Stimulated activated CD4-positive, alpha-beta T cell treated with anti-CD3 and anti-CD28 coated beads, Interleukin-12 subunit alpha, Interleukin-12 subunit beta, amount 100 ng/mL, for 48 hours (primary cell): Measurements from ENCODE around the gene TRIM9.
"Not testable (repeated sequence)": the region's sequence is repeated elsewhere in the genome, so short reads cannot be mapped to it uniquely, and the experiment has no call there.

Experiments used
- DNase-seq, 3 donors: peaks; one replicate each; pipeline ENCODE4 v3.0.0-alpha.2; 2020; ENCODE audit warnings: low read depth in 2 of 3, low spot score in 1 of 3

The TRIM9 gene

DNA sequence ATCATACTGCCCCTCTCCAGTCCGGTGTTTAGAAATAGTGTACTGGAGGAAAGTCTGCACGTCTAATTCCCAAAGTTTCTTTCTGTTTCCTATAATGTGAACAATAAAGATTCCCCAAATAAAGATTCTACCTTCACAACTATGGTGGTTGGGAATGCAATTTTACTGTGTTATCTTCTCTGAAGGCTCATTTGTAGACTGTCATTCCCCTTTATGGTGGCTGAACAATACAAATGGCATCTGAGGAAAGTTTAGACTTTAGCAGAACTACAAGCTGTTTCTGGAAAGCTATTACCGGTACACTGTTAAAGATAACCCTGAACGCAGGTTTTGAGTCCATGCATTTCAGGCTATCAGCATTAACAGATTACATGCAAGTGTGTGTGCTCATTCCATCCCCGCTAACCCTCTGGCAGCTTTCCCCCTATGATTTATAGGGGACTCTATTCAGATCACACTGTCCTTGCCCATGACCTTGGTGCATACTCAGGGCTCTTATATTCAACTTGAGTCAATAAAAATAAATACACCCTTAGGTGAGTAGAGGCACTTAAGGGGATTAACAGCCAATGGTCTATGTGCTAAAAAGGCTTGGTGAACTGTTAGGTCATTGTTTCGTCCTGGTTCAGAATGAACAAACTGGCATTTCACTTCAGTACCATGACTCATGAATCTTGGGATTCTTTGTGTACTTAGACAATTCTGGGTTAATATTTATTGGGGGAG, 89.9 kb downstream of the TRIM9 start:
- DNase-seq, result no peak

DNA sequence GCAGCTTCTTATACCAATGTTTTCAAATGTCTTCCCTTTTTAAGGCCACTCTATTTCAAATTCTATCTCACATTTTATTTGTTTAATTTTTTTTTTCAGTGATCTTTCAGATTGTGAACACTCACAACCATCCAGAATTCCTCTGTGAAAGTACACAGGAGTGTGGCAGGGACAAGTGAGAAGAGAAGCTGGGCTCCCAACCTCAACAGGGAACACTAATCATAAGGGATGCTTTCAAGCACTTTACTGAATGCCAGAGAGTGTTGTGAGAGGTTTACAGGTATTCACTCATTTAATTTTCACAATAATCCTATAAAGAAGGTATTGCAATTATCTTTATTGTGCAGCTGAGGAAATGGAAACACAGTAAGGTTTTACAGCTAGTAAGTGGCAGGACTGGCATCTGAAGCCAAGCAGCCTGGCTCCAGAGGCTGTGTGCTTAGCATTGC, 90.5 kb downstream of the TRIM9 start:
- DNase-seq, result no peak

DNA sequence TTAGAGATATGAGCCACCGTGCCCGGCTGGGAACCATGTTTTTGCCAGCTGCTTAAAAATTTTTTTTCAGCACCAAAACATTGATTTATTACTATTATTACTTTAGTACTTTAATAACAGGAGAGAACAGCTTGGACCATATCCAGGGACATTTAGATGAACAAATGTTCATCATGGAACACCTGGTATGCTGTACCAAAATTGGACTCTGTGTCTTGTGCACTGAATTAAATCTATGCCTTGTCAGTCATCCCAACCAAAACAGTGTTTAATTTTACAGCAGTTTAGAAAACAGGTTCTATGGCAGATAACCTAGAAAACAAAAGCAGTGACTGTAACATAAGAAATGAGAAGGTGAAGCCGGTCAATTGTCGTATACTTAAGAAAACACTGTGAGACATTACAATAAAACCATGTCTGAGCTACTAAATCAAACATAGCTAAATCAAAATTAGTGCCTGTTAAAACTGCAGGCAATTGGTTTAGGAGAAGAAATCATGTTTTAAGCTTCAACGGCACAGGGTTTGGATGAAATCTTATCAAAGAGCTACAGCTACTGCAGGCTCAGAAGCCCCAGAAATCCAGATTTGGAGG, 92.4 kb downstream of the TRIM9 start:
- no peak for DNase-seq

DNA sequence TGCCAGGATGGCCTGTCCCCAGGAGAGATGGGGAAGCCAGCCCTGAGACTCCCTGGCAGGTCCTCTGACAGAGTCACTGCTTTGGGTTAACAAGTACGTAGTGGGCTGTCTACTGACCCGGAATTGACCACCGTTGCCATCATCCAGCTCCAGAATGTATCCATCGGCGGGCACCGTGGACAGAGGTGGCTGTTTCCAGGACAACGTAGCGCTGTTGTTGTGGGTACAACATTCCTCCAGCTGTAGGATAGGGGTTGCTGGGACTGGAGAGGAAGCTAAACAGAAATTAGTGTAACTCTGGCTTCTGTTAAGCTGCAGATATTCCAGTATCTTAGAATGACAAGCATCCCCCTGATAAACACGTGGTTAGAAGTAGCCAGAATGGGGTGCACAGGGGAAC, 94.3 kb downstream of the TRIM9 start:
- no peak for DNase-seq

DNA sequence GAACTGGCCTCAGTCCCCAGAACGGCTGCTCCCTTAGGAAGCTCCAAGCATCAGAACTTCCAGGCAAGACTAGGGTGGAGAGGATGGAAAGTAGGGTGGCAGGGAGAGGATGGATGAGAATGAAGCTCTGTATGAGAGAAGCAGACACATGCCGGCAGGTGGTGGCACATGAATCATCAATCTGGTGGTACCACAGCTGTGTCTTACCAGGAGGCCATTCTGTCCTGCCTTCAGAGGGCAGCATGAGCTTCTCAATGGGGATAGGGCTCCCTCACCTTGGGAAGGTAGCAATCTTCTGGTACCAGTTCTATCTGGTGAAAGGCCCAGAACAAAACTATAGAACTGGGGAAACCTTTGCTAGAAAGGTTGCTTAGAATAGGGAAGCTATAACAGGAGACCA, 95.2 kb downstream of the TRIM9 start:
- no peak for DNase-seq

DNA sequence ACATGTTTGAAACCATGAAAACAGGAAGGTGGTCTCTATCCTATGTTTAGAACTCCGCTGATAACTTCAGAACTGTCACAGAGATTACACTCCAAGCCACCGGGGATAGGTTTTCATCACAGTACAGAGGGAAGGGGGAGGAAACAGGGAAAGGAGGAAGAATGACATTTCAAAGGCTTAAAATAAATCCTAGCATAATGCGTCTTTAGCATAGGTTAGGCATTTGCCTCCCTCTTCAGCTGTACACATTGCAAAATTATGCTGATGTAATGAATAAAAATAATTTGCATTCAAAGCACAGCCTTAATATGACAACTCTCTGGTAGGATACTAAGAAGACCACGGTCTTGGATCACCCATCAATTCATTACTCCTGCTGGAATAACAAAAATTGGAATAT, 96.3 kb downstream of the TRIM9 start:
- DNase-seq, result no peak

DNA sequence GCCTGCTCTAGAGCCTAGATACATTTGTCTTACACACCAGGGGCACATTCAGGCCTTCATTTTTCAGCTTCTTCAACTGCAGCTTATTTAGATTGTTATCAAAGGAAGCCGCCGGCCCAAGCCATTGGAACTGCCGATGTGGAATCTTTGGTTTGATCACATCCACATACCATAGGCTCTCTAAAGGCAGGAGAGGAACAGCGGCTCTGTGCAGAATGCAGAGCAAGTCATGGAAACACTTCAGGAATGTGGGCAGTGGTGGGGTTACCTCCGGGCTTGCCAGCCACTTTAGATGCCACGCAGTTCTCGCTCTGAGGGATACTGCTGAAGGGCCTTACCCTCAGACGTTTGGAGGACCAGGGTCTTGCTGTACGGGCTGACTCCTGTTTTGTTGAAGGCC, 97.2 kb downstream of the TRIM9 start:
- DNase-seq, result no peak

DNA sequence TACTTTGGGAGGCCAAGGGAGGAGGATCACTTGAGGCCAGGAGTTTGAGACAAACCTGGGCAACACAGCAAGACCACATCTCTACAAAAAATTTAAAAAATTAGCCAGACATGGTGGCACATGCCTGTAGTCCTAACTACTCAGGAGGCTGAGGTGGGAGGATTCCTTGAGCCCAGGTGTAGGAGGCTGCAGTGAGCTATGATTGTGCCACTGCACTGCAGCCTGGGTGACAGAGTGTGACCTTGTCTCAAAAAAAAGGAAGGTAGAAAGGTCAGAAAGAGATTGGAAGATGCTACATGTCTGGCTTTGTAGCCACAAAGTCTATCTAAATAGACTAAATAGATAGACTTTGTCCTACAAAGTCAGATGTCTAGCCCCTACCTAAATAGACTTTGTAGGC, 100.7 kb downstream of the TRIM9 start:
- not testable (repeated sequence) for DNase-seq

DNA sequence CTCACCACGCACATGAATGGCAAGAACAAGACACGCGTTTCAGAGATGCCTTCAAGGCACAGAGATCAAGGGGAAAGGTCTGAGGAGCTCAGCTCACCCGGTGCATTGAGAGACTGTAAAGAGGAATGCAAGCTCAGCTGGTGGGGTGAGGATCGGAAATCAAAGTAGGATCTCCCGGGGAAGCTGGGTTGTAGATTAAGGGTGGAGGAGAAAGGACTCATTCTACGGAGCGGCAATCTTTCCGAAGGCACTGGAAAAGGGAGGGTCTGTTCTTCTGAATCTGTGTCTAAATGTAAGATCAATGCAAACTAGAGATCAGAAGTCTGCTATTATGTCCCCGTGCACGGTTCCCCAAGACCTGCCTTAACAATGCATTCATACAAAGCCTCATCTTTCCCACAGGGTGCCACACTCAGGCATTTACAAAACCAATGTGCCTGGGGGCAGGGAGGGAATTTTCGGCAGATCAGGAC, 109.0 kb downstream of the TRIM9 start:
- no peak for DNase-seq

DNA sequence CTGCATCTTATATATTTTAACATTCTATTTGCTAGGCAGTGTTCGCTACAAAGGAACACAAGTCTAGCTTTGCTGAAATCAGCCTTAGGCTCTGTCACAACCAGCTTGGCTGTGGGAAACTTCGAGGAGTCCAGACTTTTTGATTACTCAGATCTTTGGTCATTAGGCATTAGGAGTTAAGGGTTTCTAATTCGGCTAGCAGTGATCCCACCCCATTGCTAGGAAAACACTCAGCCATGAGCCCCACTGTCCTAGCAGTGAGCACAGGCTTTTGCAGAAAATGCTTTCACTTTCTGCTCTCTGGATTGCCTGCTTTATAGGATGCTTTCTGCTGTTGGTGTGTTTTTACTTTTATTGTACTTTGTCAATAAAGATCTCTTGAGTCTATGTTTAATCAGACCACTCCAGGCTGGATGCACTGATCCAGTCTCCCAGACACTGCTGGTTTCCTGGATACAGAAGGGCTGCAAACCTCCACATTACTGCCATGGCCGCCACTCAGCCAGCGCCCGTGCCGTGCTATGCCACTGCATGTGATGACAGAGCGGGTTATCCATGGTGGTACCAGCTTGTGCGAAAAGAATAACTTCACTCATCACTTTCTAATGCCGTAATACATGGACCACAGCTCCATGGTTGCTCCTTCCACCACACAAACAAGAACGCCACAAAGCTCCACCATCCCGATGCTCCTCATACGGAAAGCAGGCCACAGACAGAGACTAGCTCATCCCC, 109.6 kb downstream of the TRIM9 start:
- no peak for DNase-seq

DNA sequence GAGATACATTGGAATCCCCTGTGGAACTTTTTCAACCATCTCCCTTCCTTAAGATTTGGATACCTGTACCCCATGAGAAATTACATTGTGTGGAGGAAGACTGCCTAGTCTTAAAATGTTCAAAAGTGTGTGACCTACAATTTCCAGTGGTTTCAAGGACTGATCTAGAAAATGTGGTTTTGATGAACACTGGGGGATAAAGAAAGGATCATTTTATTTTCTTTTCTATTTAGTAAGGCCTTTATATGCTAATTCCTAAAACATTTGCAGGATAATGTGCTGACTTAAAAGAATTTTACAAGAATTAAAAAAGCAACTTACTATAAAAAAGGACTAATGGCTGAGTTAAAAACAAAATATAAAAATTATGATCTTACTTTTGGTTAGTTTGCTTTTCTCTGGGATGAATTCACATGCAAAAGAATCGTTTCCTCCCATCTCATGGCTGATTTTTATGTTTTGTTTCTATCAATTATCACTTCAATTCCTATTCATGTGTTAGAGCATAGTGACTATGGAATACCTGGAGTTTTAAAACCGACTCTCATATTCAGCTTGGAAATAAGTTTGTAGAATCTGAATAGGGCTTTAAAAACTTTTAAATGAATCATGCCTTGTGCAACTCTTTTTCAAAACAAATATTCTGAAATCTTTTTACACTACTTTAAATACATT, 110.7 kb downstream of the TRIM9 start:
- DNase-seq, result no peak

DNA sequence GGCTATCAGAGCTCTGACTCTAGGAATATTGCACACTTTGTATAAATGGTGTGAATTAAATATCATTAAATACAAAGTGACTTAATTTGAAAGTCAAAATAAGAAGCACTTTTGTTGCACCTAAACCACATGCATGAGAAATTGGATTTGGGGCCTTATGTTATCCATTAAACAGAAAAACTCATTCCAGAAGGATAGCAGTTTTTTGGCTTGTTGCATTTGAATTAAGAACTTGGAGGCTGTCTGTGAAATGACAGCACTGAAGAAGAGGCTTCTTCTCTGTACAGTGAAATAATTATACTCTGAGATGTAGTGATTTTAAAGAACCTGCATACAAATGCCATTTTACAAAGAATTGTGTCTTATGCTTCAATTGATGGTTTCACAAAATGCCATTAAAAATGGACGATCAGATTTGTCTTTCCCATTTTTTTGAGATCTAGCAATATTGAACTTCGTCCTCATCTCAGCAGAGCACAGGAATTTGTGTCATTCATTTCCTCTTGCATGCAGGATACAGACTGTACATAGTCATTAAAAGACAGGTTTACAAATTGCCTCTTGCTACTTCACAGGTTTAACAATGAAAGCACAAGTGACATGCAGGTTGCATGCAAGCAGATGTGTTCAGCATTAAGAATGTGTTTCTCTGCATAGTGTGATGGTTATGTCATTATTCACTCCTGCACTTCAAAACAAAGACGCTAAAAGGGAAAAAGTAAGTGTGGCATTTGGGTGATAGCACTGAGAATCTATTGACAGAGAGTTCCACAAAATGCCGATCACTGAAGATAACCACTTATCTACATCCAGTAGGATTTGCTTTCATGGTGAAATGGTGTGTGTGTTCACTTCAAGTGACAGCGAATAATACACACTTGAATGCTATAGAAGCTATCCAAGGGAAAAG, 114.7 kb downstream of the TRIM9 start:
- DNase-seq, result no peak

DNA sequence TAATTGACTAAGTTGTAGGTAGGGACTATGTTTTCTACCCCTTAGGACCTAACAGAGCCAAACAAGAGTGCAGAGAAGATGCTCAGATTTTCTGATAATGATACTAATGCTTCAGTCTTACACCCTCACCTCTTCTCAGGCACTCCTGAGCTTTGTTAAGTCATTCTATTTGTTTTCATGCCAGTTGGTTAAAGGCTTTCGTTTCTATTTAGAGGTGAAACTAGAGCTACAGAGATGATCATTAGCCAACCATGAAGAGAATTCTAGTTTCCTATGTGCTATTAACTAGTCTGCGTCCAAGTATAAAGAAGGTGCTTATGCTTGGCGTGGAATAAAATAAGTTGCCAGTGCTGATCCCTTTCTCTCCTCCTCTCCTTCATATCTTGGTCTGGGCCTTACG, 116.0 kb downstream of the TRIM9 start:
- no peak for DNase-seq

DNA sequence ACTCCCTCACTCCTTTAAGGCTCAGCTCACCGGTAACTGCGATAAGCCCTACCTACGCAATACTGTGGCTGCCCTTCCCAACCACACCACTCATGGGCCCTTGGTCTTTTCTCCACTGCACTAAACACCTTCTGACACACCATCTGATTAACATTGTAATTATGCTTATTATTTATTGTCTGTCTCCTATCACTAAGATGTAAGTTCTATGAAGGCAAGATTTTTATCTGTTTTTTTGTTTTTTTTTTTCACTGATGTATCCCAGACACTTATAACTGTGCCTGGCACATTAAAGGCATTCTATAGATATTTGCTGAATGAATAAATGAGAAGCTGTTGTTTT, 116.4 kb downstream of the TRIM9 start:
- DNase-seq, result no peak

DNA sequence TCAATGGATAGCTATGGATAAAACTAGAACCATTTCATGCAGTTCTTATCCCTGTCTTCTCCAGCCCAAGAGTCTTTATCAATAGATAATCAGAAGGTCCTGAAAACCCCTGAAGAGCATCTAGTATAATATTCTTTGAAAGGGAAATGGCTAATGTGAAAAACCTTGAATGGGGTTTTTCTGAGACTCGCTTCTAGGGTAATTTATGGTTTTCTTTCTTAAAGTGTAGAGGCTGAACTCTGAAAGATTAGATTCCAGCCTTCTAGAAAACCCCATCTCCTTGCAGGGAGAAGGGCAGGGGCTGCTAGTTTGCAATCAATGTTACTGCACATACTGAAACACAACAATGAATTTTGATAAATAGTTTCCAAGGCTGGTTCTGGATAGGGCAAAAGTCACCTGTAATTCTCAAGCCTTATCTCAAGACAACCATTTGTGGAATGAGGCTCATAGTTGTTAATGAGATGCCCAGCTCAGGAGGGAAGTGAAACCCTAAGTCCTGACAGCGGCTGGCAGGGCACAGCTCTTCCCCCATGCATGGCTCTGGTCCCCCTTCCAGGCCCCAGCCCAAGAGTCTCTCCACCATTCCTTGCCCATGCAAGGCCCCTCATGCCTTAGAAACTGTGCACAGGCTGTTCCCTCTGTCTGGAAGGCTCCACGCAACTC, 116.9 kb downstream of the TRIM9 start:
- DNase-seq, result no peak

DNA sequence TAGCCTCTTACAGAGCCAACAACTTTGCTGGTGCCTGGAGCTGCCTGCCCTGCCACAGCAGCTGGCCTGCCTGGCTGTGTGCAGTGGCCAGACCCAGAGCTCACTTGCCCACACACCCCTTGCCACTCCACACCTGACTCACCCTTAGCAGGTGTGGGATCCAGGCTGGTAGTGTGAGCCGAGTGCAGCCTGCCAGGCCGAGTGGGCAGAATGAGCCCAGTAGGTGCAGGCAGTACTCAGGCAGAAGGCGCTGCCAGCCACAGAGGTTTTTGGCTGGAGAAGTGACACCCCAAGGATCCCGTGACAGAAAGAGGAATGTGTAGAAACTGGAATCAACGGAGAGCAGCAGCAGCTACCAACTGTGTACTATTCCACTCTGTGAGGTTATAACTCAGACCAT, 120.8 kb downstream of the TRIM9 start:
- no peak for DNase-seq

DNA sequence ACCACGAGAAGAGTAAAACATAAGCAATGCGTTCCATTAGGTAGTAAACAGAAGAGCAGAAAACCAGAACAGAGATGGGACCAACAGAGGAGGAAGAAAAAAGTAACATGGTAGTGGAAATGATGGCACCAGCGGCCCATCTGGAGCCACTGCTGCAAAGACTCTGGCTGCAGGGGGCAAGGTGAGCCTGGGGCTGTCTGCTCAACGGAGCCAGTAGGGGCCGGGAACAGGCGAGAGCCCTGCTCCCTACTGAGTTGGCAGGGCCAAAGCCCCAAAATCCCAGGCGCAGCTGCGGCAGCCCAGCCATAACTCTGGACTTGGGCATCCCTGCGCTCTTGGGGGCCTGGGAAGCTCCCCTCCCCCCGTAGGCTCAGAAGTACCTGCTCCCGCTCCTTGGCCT, 122.2 kb downstream of the TRIM9 start:
- no peak for DNase-seq

DNA sequence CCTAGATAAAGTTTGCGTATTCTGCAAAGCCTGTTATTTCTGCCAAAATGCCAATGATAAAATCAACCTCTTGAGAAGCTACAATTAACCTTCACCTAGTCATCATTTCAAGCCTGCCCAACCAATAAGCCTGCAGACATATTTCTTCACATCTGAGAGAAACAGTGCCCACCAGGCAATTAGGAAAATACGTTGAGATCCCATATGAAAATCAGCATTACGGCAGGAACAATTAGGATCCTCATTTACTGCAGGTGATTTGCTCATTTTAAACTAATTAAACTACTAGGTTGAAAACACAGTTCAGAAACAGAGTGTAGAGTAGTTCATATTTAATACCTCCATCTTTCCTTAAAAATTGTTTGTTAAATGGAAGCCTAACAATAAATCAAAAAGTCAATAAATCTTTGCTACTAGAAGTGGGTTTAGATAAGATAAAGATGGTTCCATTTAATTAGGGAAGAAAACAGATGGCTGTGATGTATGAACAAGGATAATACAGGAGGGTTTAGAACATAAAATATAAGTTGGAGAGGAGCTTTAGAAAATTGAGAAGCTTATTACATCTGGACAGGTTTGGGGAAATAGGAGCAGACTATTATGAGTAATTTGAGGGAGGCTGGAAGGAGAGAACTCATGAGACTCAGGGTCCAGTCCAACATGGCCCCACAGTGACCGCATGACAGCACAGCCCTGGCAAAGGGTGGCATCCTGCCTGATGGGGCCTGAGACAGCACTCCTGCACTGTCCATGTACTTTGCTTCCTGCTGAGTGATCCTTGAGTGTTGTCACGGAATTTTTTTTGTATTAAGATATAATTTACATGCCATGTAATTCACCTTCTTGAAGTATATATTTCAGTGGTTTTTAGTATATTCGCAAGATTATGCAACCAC, 123.8 kb downstream of the TRIM9 start:
- DNase-seq, result no peak

DNA sequence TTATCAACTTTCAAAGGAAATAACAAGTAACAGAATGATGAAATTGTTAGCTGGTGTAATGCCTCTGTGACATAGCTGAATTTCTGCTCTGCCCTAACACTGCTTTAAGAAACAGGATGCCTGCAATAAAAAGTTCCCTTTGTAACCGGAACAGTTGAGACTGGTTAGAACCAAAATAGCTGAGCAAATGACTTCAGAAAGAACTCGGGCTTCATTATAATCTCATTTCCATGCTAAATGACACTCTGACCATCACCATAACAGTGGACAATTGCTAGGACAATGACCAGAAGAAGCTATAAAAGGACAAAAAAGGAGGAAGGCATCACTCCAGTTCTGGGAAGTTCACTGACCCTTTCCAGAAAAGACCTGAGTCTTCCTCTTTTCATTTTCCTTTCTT, 127.1 kb downstream of the TRIM9 start:
- DNase-seq, result no peak
